ENCODE data around the gene CABLES2. TPM values are rescaled to one million over a fixed set of nuclear protein-coding genes. Genes with fewer than 3 reads are reported as not detected.

The CABLES2 gene
- total and polyA plus RNA-seq, 2 of the 4 experiments (the other 2 are of a cell fraction), result 1.4 to 5.1 TPM

- in situ Hi-C loops (cut with MboI; ENCODE audit: low sequenced_read_pairs), result no loop called here
- H2BK5ac ChIP-seq (ENCODE audit: low read depth, low read length, poor library complexity, severe bottlenecking), result no peak overlapping the region
- H2BK20ac ChIP-seq (ENCODE audit: low read depth, low read length), result no peak overlapping the region
- DNase-seq (no peak), ATAC-seq (ENCODE audit: low read depth) (no peak)
- no peak overlapping the region for H2AK5ac ChIP-seq (ENCODE audit: low read depth, low read length)
- H4K8ac ChIP-seq (ENCODE audit: low read depth in 2 of 2, low read length in 2 of 2), result no peak overlapping the region
- H3K9ac ChIP-seq (ENCODE audit: low read depth, low read length), result no peak overlapping the region
- no peak overlapping the region for H3K27ac ChIP-seq (ENCODE audit: insufficient read depth, low read length)
- 0 out of 2 replicates have a peak, but pooled peaks cover 4% of the 10 kb centered on the region for H3K9me1 ChIP-seq (ENCODE audit: insufficient read depth, low read length)
- peaks cover 13% of the 10 kb centered on the region; the same call in 1 of the 2 replicates for H4K20me1 ChIP-seq (ENCODE audit: insufficient read depth, low read length)
- no peak overlapping the region for H3K14ac ChIP-seq (replicated peaks; ENCODE audit: low read depth, low read length)
- ChIA-PET CTCF (no interaction called here), POLR2A (ENCODE audit: unreplicated experiment) (no interaction called here)
- WGBS, 2 experiments (ENCODE audit: extremely low coverage in 2 of 2, insufficient read length in 1 of 2), result 81% methylated on average over 3 of the region's 7 CpGs; no CpG with 5 or more reads in 1 of the 2 experiments
- H2BK15ac ChIP-seq (ENCODE audit: low read depth, low read length), result no peak overlapping the region
- no peak overlapping the region for H4K5ac ChIP-seq (ENCODE audit: low read depth, low read length)
- intact Hi-C loops (cut with micrococcal nuclease), result no loop called here
- no peaks in the 10 kb centered on the region for H3K27me3 ChIP-seq (ENCODE audit: control insufficient read depth, insufficient read depth, low read length)
- dilution Hi-C loops (cut with HindIII; ENCODE audit: low sequenced_read_pairs, unreplicated experiment), result no loop called here
- no peak overlapping the region for H3K4ac ChIP-seq (ENCODE audit: low read depth, low read length)
- no peak overlapping the region for H3K4me2 ChIP-seq (ENCODE audit: low read depth, low read length)
- H3K23ac ChIP-seq (ENCODE audit: low read depth, low read length), result no peak overlapping the region
- no peak overlapping the region for H3K18ac ChIP-seq (ENCODE audit: low read depth, low read length)
- no peaks in the 10 kb centered on the region for H3K9me3 ChIP-seq (ENCODE audit: control insufficient read depth, insufficient read depth, low read length)
- H3K56ac ChIP-seq (ENCODE audit: extremely low read depth, insufficient read depth, low read length), result no peak overlapping the region
- H3K79me1 ChIP-seq (ENCODE audit: low read depth in 1 of 2, low read length in 2 of 2), result peaks cover 6 to 13% of the 10 kb centered on the region in 2 experiments; a peak in 3 of 4 replicates
- H2BK120ac ChIP-seq (ENCODE audit: low read depth, low read length), result no peak overlapping the region
- H2AFZ ChIP-seq (replicated peaks; ENCODE audit: low read length, poor library complexity), result no peak overlapping the region
- no TSS peak for BruUV-seq (replicated peaks)
- H2AK9ac ChIP-seq (replicated peaks; ENCODE audit: low read depth, low read length, poor library complexity), result no peak overlapping the region
- H3K4me1 ChIP-seq (ENCODE audit: control insufficient read depth, insufficient read depth, low read length), result no peaks in the 10 kb centered on the region
- H3K4me3 ChIP-seq (ENCODE audit: insufficient read depth, low read depth, low read length), result no peak overlapping the region
- no peak for TF ChIP-seq USF2 (IDR thresholded peaks at IDR 0.05; ENCODE audit: low read depth, low read length)
- no peak for TF ChIP-seq MAFK (IDR thresholded peaks at IDR 0.05; ENCODE audit: low read depth, low read length)
- TF ChIP-seq RAD21 (IDR thresholded peaks at IDR 0.05; ENCODE audit: low read length), result no peak
- TF ChIP-seq CTCF (conservative IDR thresholded peaks at IDR 0.05; ENCODE audit: low read depth, low read length), result no peak
- no peak for TF ChIP-seq FOS (IDR thresholded peaks at IDR 0.05; ENCODE audit: low read depth, low read length)
- no peak for TF ChIP-seq RCOR1 (IDR thresholded peaks at IDR 0.05; ENCODE audit: insufficient replicate concordance, low read length)
- TF ChIP-seq CHD1 (IDR thresholded peaks at IDR 0.05; ENCODE audit: low read depth, low read length), result no peak
- no peak for TF ChIP-seq POLR2A (IDR thresholded peaks at IDR 0.05; ENCODE audit: low read depth, low read length)
- TF ChIP-seq MAZ (IDR thresholded peaks at IDR 0.05; ENCODE audit: borderline replicate concordance, low read depth, low read length), result no peak
- TF ChIP-seq NFE2L2 (IDR thresholded peaks at IDR 0.05; ENCODE audit: low read depth, low read length), result no peak
- TF ChIP-seq ELK1 (IDR thresholded peaks at IDR 0.05; ENCODE audit: borderline replicate concordance, low read depth, low read length), result no peak
- TF ChIP-seq BHLHE40 (IDR thresholded peaks at IDR 0.05; ENCODE audit: low read depth, low read length), result no peak
- no peak for TF ChIP-seq MXI1 (IDR thresholded peaks at IDR 0.05; ENCODE audit: borderline replicate concordance, low read depth, low read length)
- no peak for TF ChIP-seq RFX5 (IDR thresholded peaks at IDR 0.05; ENCODE audit: low read depth, low read length)
- TF ChIP-seq SMC3 (IDR thresholded peaks at IDR 0.05; ENCODE audit: low read depth, low read length), result no peak
- TF ChIP-seq CEBPB (IDR thresholded peaks at IDR 0.05; ENCODE audit: low read depth, low read length), result no peak
- H3K36me3 ChIP-seq (ENCODE audit: control insufficient read depth, insufficient read depth, low read length), result peaks cover 7% of the 10 kb centered on the region
- H4K91ac ChIP-seq (ENCODE audit: insufficient read depth, low read depth, low read length), result no peak overlapping the region
Measured at GRCh38 chr20:62400021-62400420, 7.1 kb downstream of the CABLES2 start.

All from IMR-90 (cell line).